NCI-H510A treated with DMSO at 0.1 percent for 48 hours (cell line): Measurements from ENCODE around the gene RNF157.
"Not testable (repeated sequence)": the region's sequence is repeated elsewhere in the genome, so short reads cannot be mapped to it uniquely, and the experiment has no call there.

Source experiments
- DNase-seq: peaks from one replicate; lab custom pipeline; 2025; lab: John Stamatoyannopoulos, UW

The RNF157 gene

GRCh38 chr17:76189741-76190140 is 50.6 kb downstream of the RNF157 start:
- no peak for DNase-seq

DNA sequence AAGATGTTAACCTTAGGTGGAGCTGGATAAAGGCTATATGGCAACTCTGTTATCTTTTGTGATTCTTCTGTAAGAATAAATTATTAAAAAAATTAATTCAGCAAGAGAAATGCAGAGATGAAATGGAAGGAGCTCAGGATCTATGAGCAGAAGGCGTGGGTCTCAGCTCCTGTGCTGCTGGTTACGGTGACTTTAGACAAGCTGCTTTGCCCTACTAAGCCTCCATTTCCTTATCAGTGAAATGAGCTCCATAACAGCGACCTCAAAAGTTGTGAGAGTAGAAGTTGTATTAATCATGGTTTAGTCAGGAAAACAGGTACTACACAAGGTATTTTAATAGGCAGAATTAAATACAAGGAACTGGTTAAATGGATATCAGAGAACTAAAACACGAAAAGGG is 51.0 kb downstream of the RNF157 start:
- DNase-seq = no peak

GRCh38 chr17:76188213-76189016 is 51.9 kb downstream of the RNF157 start:
- DNase-seq = no peak

GRCh38 chr17:76186774-76187173 is 53.5 kb downstream of the RNF157 start:
- not testable (repeated sequence) for DNase-seq

GRCh38 chr17:76184290-76184689 is 56.0 kb downstream of the RNF157 start:
- no peak for DNase-seq

- DNase-seq = peak; percentile 94
Measured at GRCh38 chr17:76182016-76182764, 58.1 kb downstream of the RNF157 start.

DNA sequence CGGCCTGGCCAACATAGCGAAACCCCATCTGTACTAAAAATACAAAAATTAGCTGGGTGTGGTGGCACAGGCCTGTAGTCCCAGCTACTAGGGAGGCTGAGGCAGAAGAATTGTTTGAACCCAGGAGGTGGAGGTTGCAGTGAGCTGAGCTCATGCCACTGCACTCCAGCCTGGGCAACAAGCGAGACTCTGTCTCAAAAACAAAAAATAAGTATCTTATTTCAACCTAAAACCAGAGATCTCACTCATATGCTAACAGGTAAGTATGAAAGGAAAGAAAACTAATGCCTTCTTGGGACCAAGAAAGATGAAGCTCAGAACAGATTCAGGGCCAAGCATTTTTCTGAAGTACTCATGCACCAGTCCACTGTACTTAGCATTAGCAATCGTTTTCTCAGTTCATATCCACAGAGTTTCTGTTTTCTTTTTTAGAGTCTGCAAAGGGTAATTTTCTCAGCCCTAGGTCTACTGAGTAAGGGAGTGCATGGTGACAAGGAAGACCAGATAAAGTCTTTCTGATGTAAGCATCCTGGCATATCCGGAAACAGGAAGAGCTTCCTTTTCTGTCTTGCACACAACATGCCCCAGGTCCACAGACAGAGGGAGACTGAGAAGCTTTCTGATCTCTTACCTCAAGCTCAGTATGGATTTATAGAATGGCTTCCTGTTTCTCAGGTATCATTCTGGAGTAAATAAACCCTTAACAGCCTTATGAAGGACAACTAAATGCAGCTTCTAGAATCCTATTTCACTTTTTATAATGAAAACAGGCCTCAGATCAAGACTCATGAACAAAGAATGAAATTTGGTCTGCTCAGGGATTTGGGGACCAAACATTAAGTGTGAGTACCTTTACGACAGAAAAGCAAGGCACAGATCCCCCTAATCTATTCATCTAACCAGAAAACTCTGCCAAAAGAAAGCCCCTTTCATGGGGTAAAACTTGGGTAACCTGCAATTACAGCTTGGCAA is 60.5 kb downstream of the RNF157 start:
- DNase-seq = peak; percentile 15

DNA sequence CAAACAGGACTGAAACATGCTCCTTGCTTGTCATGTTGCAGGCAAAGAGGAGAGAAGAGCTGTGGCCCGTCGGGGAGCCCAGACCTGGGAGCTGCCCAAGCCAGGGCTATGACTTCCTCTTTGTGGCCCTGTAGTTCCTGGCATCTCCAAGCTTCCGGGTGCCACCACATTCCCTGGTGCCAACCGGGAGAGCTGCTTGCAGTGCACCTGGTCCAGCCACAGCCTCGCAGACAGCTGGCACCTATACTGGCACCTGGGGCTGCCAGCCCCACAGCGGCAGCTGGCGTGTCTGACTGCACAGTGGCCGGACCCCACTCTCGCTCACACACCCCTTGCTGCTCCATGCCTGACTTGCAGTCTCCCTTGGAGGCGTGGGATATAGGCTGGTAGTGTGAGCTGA is 62.2 kb downstream of the RNF157 start:
- no peak for DNase-seq

DNA sequence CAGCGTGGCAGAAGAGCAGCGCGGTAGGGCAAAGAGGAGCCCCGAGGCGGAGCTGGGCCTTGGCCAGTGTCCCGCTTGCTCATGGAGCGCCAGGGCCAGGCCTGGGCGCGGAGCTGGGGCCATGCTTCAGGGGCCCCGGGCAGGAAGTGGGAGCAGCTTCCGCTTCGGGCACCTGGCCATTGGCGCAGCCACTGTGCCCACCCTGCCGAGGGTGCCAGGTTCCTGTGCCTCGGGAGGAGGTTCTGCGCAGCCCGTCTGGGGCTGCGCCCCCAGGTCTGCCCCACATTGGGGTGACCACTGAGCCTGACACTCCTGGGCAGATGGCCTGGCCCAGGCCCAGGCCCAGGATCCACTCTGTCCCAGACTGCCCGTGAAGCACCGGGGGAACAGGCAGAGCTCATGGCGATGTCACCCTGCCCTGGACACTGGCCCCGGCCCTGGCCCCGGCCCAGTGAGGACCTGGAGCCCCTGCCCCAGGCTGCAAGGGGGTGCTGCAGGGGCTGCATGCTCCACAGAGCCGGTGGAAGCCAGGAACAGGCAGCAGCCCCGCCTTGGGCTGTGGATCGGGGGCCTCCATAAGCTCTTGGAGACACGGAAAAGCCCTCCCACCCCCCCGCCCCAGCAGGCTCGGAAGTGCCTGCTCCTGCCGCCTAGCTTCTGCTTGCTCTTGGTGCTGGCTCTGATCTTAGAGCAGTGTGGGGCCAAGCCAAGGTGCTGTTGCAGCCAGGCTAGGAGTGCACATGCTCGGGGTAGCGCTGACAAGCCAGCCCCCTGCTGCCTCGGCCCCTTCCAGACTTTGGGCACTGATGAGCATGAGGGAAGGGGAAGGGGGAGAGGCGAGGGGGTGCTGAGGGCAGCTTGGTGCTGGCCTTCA is 63.4 kb downstream of the RNF157 start:
- DNase-seq = no peak

- peak; percentile 18 for DNase-seq
Measured at GRCh38 chr17:76174037-76174436, 66.3 kb downstream of the RNF157 start.

DNA sequence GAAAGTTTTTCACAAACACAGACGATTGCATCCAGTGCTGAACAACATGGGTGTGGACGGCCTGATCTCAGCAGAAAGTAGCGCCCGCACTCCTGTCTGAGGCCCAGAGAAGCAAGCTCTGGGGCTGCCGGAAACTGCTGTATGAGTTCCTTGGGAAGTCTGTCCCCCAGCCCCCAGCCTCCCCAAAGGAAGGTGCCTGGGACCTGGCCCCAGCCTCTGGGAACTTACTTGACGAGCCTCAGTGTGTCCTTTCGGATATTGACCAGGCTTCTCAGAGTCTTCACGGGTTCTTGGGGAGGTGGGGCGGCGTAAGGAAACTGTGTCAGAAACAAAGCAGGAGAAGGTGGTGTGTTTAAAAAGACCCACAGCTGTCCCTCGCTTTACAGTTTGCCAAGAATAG is 66.8 kb downstream of the RNF157 start:
- DNase-seq = no peak

DNA sequence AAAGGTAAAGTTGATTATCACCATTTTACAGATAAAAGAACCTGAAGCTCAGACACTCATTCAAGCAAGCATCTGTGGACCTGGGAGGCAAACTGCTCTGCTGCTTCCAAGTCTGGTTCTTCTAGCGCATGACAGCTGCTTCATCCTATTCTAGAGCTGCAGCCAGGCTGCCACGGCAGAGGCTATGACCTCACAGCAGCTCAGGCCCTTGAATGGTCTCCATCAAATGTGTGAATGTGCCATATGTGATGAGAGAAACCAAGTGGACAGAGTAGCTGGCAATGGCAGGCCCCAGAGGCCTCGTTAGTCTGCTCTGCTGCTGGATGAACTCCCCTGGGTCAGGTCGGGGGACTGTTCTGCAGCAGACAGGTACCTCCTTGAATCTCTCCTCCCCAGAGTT is 68.6 kb downstream of the RNF157 start:
- DNase-seq = no peak

- no peak for DNase-seq
Measured at GRCh38 chr17:76170114-76170513, 70.2 kb downstream of the RNF157 start.

DNA sequence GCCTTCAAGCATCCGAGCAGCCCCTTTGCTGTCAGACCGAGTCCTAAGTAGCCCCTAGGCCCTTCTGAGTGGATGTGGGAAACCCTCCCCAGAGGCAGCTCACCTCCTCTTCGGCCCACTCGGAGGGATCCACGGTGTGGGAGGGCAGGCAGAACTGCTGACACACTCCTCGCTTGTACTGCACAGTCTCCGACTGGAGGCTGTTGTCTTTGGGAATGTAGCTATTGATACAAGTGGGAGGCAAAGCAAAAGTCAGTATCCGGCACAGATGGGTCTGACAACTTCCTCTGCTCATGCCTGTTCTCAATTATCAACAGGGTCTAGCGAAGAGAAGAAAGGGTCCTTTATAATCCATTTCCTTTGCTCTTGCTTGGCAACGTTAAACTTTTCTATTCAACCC is 73.4 kb downstream of the RNF157 start:
- no peak for DNase-seq

DNA sequence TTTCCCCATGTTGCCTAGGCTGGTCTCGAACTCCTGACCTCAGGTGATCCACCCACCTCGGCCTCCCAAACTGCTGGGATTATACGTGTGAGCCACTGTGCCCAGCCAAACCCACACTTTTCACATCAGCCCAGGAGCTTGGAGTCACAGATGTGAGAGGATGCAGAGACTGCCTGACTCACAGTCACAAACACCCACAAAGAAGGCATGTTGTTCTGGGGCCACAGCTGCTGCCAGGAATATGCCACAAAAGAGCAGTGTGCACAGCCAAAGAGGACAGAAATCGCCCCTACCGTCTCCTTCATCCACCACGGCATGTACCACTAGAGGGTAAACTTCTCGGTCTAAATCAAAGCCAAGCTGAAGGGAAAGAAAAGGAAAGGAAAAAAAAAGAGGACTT is 74.1 kb downstream of the RNF157 start:
- DNase-seq = no peak

DNA sequence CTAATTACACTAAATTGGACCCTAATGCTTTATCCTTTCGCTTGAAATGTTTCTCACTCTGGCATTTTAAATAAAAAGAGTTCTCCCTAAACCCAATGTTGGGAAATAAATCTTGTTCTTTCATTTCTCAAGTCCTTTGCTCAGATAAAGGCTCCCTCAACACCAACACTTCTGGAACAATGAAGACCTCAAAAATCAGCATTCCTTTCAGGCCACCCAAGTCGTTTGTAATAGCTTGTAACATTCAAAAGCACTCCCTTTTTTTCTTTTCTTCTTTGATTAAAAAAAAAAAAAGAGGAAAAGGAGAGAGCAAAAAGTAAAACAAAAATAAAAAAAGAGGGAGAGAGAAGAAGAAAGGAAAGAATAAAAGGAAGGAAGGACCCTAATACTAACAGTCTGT is 76.0 kb downstream of the RNF157 start:
- no peak for DNase-seq

GRCh38 chr17:76163919-76164318 is 76.4 kb downstream of the RNF157 start:
- peak; percentile 18 for DNase-seq

- DNase-seq = no peak
Measured at GRCh38 chr17:76161619-76162266, 78.5 kb downstream of the RNF157 start.

DNA sequence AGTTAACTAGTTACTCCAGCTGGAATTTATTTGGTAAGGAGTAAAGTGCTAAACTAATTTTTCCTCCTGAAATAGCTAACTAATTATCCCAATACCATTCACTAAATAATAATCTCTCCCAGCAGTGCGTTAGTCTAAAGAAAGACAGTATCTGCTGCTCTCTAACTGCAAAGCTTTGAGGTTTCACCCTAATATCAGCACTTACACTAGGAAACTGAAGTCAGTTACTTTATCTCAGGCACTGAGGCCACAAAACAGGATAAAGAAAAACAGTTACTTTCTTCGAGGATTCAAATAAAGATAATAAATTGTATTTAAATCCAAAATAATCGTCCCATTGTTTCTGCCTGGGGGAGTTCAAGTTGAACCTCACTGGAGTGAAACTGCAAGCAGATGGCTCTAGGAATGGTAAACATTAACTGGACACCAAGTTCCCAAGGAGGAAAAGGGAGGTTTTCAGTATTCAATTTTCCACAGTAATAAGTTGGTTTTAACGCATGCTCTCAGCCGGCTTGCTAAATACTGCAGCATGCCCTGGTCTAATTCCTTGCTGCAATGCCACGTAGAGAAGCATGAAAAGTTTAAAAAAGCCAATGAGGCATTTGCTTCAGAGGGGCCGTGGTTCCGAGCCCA is 79.3 kb downstream of the RNF157 start:
- no peak for DNase-seq

GRCh38 chr17:76159157-76159556 is 81.1 kb downstream of the RNF157 start:
- DNase-seq = no peak
